SKM-1 (cell line): Measurements from ENCODE around the gene USP6NL.

Source experiments
- DNase-seq: peaks from one replicate; lab custom pipeline; 2025; ENCODE audit not compliant: unreplicated experiment; lab: John Stamatoyannopoulos, UW

The USP6NL gene

DNA sequence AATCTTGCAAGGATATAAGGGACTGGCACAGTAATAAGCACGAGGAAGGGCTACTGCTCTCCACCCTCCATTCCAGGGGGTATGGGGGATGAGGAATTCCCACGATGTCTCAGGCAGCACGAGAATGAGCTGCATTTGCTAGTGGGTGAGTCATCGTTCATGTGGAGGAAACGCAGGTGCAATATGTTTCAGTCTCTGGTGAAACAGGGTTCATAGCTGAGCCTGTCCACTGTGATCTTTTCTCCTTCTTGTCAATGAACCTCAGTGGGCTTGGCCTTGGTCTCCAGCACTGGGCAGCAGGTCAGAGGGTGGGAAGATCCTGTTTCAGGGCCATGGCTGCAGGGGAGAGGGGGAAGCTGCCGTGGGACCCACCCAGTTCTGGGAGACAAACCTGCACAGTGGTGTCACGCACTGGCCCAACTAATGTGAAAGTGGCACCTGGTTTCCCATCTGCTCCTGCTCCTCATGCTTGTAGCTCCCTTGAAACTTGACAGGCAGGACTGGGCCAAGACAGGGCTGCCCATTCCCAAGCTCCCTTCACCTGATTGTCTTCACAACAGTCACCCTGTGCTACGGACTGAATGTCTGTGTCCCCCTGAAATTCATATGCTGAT is 181.9 kb downstream of the USP6NL start:
- no peak for DNase-seq

- no peak for DNase-seq
Measured at GRCh38 chr10:11425676-11426075, 185.8 kb downstream of the USP6NL start.

DNA sequence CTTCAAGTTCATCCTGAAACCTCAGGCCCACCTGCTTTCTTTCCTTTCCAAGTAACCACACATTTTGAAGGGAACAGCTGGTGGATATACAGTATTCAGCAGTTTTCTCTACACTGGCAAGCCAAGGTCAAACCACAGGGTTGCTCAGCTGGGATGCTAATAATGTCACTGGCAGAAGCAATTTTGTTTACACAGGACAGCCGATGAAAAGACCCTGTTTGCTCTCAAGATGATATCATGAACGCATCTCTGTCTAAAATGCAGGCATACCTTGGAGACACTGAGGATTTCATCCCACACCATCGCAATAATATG is 186.2 kb downstream of the USP6NL start:
- DNase-seq, result no peak

DNA sequence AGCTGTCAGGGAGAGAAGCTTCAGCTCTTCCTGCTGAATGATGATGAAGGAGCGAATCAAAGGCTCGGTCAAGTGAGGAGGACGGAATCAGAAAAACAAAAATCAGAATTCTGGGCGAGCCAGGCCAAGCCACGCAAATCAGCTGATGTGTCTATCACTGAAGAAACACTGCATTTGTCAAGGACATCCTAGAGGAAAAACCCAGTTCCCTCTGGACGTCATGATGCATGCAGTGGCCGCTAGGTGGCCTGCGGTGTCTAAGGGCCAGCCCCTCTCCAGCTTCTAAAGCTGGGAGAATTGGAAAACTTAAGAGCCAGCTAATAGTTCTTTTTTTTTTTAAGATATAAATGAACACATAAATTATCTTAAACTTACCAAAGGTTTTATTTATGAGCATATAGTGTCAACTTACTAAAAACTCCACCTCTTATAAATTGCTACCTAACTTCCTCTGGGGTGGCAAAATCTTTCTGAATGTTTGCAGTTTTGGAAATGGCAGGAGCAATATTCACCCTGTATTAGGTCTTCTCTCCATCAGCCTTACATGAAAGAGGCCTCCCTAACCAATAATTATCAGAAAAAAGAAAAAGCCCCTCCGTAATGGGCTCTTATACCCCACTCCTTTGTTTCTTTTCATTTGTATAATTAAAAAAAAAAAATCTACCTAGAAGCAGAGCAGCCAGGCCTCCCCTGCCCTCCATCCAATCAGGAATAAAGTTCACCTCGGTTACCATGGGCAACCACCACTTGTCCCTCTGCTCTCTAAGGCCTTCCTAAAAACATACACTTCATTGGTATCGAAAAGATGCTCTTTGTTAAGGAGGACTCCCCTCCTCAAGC is 186.8 kb downstream of the USP6NL start:
- no peak for DNase-seq

- no peak for DNase-seq
Measured at GRCh38 chr10:11416974-11417373, 194.5 kb downstream of the USP6NL start.

DNA sequence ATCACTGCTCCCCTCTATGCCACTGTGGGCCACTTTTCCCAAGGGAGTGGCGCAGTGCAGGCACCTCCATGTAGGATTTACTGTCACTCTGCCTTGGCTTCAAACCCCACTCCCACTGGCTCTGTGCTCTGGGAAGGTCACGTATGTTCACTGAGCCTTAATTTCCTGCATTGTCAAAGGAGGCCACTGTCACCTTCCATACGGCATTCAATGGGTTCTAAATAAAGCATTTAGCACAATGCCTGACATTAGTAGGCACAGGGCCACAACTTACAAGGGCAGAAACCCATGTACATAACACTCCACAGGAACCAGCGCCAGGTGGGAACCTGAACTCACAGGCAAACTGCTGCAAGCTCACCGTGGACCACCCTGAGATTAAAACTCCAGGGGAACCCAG is 196.4 kb downstream of the USP6NL start:
- no peak for DNase-seq

- DNase-seq, result no peak
Measured at GRCh38 chr10:11414314-11415038, 197.0 kb downstream of the USP6NL start.

DNA sequence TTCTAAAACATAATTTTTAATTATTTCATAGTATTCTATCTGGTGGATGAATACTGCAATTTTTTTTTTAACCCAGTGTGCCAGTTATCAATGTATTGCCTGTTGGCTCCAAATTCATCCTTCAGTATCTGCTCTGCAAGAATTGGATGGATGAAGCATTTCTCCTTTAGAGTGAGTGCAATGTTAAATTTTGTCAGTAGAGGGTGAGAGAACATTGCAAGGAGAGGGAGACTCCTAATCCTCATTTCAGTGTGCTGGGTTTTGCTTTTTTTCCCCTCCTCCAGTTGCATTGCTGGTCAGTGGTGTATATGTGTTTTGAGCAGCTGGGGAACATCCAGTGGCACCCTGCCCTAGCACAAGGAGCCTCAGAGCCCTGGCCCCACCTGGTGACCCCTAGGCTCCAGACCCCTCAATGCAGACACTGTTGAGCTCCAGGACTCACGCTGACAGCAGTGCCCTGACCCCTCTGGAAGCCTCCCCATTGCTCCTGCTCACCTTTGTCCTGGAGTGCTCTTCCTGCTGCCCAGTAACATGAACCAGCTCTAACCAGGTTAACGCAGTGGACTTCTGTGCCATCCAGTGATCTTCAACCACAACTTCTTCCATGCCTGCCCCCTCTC is 199.4 kb downstream of the USP6NL start:
- no peak for DNase-seq

GRCh38 chr10:11409357-11409756 is 202.1 kb downstream of the USP6NL start:
- DNase-seq, result no peak

DNA sequence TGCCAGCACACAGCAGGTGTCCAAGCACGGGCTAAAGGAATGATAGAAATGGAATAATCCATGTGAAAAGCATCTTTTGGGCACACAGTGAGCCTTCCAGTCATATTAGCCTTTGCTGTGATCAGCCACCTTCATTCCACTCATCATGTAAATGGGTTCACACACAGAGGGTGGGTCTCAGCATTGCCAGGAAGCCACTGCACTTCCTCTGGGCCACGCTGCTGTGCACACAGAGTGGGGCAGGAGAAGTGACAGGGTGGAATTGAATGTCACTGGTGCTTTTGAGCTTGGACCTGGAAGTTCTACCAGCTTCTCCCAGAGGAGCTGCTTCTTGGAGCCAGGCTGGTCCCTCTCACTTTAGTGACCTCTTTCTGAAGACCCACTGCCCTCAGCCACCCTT is 203.5 kb downstream of the USP6NL start:
- DNase-seq, result no peak

DNA sequence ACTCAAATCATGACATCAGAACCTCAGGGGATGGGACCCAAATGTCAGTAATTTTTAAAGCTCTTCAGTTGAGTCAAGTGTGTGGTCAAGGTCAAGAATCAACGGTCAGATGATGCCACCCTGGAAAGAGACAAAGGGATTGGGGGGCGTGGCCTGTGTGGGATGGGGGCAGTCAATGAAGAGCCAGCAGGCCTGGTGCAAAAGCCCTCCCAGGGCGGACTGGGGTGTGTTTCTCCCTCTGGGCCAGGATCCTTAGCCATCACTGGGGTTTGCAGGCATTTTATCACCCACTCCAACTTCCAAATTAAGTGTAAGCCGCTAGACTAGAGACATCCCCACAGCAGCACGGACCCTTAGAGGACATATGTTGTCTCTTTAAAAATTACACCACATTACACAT is 204.7 kb downstream of the USP6NL start:
- no peak for DNase-seq

DNA sequence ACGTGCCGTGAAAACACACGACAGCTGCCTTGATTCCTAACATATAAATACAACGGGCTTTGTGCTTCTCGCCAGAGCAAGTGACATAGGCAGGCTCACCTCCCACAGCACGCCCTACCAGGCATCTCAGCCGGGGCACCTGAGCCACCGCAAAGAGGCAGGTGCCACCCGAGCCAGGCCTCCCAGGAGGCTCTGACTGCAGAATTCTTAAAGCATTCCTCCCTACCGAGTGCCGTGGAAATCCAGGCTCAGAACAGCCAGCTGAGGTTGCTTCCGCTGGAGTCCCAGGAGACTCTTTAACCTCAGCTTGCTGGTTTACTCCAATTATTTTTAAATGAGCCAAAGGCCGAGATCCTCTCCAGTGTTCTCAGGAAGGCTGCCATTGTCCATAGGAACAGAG is 206.5 kb downstream of the USP6NL start:
- DNase-seq, result no peak
